Stimulated activated CD8-positive, alpha-beta memory T cell treated with anti-CD3 and anti-CD28 coated beads, Interleukin-4, amount 100 ng/mL, for 1 hour (primary cell): ENCODE data around the gene TBCCD1.
"Not testable (repeated sequence)": the region's sequence is repeated elsewhere in the genome, so short reads cannot be mapped to it uniquely, and the experiment has no call there.

ENCODE experiments used
- DNase-seq, 2 donors: peaks; one replicate each; pipeline ENCODE4 v3.0.0-alpha.2; 2020; ENCODE audit warnings: low read depth in 2 of 2, low spot score in 1 of 2

The TBCCD1 gene

GRCh38 chr3:186596568-186597287, 29.6 kb upstream of the TBCCD1 start:
- DNase-seq: no peak

DNA sequence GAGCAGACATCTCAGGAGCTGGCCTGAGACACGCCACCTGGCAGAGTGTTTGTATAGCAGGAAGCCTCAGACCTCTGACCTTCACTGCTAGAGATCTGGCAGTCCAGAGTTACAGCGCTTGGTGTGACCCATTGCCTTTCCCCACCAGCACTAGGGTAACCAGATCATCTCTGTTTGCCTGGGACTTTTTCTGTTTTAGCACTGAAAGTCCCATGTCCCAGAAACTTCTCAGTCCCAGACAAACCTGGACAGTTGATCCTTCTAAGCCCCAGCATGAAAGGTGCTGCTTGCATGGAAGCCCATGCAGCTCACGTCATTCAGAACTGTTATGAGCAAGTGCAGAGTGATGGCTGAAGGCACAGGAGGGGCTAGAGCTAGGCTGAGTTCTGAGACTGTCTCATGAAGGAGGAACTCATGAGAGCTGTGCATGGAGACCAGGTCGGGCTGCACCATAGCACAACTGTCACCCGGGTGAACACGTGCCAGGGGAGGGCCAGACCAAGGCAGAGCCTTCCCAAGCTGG, 27.5 kb upstream of the TBCCD1 start:
- DNase-seq: no peak

GRCh38 chr3:186593862-186594261, 26.7 kb upstream of the TBCCD1 start:
- no peak for DNase-seq

GRCh38 chr3:186592682-186593081, 25.5 kb upstream of the TBCCD1 start:
- no peak for DNase-seq

GRCh38 chr3:186590580-186591295, 23.6 kb upstream of the TBCCD1 start:
- DNase-seq: no peak

- no peak for DNase-seq
Observed at GRCh38 chr3:186589856-186590579, 22.9 kb upstream of the TBCCD1 start.

GRCh38 chr3:186589121-186589520, 22.0 kb upstream of the TBCCD1 start:
- no peak for DNase-seq

DNA sequence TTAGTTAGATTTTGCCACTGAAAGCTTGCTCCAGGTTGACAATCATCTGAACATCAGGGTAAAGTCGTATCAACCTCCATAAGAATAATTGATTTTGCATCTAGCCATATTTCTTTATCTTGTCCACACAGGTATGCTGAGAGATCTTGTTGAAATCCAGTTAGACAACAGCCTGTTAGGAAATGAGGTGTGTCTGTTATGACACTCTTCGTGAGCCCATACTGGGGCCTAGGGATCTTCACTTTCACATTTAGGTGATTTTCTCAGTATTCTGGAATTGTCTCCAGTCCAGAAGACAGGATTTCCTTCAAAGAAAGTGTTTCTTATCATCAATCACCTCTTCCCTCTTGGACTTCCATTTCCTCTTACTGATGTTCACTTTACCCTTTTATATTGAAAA, 21.5 kb upstream of the TBCCD1 start:
- no peak for DNase-seq

GRCh38 chr3:186587183-186587582, 20.0 kb upstream of the TBCCD1 start:
- no peak for DNase-seq

- DNase-seq: not testable (repeated sequence)
Observed at GRCh38 chr3:186586245-186586644, 19.1 kb upstream of the TBCCD1 start.

DNA sequence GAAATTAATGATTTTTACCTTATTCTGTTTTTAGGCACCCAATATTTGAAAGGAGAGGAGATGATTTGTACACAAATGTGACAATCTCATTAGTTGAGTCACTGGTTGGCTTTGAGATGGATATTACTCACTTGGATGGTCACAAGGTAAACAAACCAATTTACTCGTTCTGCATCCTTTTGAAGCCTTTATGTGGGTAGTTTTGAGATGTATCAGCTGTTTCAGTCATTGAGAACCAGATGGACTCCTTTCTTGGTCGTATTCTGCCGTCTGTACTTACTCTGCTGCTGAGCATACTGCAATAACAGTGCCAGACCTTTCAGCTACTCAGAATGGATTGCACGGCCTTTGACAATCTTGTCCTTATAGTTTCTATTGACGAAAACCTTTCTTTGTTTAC, 16.7 kb upstream of the TBCCD1 start:
- no peak for DNase-seq

DNA sequence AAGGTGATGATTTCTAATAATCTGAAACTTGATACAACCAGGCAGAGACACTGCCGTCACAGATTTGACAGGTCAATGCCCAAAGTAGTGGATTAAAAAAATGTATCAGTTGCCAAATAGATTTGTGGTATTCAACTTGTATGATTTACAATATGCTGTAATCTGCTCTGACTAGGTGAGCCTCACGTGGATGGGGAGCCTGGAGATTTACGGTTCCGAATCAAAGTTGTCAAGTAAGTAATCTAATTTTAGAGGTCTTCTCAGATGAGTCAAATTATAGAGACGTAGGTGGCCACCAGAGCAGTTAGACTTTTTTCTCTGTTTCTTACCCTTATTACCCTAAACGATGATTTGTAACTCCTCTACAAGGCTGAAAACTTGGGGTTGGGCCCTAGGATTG, 15.4 kb upstream of the TBCCD1 start:
- no peak for DNase-seq

- no peak for DNase-seq
Observed at GRCh38 chr3:186580785-186581184, 13.6 kb upstream of the TBCCD1 start.

DNA sequence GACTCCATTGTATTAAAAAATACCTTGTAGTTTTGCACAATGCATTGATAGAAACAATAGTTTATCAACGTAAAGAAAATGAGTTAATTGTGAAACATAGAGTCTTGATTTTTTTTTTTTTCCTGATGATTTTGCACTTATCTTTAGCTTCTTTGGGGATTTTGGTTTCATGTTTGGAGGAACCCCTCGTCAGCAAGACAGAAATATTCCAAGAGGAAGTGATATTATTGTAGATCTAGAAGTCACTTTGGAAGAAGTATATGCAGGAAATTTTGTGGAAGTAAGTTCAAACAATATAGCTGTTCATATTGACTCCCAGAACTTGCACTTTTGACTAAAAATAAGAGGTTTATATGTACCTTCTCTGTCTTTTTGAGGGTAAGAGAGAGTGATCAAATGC, 10.4 kb upstream of the TBCCD1 start:
- no peak for DNase-seq

DNA sequence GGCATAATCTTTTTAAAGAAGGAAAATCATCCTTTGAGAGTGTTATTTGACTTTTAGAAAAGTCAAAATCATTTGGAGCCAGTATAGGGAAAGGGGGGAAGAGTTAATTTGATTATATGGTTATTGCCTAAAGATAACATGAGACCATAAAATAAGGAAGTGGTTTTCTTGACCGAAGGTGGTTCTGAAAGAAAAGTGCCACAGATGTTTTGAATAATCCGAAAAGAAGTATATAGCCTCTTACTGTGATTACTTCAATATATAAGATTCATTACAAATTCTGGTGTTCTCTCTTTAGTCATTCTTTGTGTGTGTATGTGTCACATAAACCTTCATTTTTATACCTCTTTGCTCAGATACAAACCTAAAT, 4.5 kb upstream of the TBCCD1 start:
- no peak for DNase-seq

GRCh38 chr3:186570941-186571643, 4.0 kb upstream of the TBCCD1 start:
- no peak for DNase-seq

DNA sequence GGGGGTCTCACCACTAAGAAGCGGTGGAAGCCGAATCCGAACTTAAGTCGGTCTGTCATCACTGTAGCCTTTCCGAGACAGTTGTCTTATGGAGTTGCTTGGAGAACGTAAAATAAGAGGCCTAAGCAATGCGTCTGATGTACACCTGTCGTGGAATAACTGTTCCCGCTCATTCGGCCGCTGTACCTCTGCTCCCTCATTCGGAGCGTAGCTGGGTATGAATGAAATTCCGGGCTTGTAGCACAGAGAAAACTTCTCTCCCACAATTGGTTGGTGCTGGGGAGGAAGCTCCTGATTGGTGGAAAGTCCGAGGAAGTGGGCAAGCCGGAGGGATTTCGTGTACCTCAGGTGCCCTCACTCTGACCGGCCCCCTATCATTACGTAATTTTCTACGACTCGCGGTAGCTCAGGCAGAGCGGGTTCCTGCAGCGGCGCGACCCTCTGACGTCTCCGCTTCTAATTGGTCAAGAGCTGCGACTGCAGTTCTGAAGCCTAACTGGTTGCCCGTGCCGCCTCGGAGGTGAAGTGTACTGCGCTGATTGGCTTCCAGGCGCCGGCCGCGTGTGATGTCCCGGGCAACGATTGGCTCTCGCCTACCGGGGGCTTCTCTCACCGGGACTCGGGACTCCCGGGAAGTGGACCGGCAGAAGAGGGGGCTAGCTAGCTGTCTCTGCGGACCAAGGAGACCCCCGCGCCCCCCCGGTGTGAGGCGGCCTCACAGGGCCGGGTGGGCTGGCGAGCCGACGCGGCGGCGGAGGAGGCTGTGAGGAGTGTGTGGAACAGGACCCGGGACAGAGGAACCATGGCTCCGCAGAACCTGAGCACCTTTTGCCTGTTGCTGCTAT, 3.2 kb upstream of the TBCCD1 start, which contains the start of gene DNAJB11:
TSS of gene DNAJB11 (plus strand) at position 625 of the 845 bp plus-strand sequence. CDS start at position 803, 178 bp downstream.
- peak; percentile 93 to 98 for DNase-seq

DNA sequence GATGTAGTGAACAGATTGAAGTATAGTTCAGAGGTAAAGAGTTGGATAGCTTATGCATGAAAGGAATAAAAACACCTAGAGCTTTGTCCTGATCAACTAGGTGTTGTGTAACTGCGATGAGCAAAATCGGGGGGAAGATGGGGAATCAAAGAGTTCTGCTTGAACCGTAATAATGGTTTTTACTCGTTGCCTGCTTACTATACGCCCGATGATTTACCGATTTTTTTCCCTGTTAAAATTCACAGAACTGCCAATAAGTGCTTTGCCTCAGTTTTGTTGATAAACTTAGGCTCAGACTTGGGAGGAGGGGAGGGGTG, 2.6 kb upstream of the TBCCD1 start:
- no peak for DNase-seq

- DNase-seq: not testable (repeated sequence)
Observed at GRCh38 chr3:186569361-186569760, 2.2 kb upstream of the TBCCD1 start.

GRCh38 chr3:186566772-186567071, 417 bp downstream of the TBCCD1 start:
- DNase-seq: peak in 1 of 2 donors; percentile 3

DNA sequence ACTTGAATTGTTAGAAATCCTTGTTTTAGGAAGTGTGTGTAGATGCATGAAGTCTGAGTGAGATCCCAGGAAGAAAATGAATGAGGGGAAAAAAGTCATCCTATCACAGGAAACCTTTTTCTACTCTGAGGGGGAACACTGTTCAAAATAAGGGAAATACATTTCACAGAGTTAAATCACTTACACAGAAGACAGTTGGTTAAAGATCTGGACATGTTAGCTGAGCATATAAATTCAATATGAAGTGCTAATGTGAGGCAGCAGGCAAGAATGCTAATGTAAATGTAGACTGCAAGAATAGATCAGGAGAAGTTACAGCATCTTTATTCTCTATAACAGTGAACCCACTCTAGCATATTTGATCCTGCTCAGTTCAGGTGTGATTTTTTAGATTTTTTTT, 2.6 kb downstream of the TBCCD1 start:
- no peak for DNase-seq
